Measurements from ENCODE around the gene MFAP3.
"Not testable (repeated sequence)": the region's sequence is repeated elsewhere in the genome, so short reads cannot be mapped to it uniquely, and the experiment has no call there.

Gene MFAP3

DNA sequence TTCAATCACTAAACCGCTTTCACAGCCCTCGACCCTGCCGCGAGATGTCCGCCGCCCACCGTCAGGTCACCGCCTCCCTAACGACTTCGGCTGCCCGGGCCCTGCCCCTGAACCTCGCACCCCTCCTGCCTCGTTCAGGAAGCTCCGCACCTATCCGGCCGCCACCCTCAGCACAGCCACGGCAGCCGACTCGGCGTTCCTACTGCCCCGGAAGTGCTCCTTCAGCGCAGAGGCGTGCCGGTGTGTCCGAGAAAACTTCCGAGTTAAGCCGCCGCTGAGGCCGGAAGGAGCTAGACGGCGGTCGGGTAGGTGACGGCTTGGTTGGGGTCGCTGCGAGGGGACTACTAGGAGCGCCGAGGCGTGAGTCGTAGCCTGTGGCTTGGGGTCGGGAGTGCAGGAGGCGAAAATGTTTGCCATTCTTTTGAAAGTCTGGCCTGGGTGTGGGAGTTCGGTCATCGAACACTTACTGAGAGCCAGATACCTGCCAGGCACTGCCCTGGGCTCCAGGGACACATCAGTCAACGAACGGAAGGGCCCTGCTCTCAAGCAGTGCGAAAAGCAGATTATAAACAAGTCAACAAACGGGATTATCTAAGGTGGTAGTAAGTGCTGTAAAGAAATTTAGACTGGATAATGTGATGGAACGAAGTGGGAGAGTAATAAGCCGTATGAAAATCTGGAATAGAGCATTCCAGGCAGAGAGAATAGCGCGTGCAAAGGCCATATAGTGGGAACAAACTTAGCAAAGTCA lies at the start of gene MFAP3, which contains the start of gene FAM114A2:
TSS of gene MFAP3 (plus strand) at position 261 of the 751 bp plus-strand sequence. CDS start 10,756 bp downstream, outside the sequence.
TSS of gene FAM114A2 (minus strand) at position 204 of the 751 bp plus-strand sequence. CDS start 3,957 bp downstream, outside the sequence.
- DNase-seq: peak; percentile 5 to 50

DNA sequence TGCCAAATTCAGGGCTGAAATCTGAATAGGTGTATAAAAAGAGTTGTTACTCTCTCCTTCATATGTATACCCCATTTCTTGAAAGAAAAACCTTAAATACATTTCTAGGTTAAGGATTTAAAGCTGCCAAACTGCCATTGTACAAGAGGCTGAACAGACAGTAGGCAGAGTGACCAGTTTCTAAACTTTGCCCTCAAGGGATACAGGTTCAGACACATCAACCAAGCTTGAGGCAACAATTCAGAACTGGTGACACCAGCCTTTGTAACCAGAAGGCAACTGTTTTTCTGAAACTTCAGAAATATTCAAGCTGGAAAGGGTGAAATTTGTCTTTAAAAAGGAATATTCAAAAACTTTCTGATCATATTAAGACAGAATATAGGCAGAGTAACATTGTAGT lies 47.6 kb upstream of the MFAP3 start:
- no peak for DNase-seq

DNA sequence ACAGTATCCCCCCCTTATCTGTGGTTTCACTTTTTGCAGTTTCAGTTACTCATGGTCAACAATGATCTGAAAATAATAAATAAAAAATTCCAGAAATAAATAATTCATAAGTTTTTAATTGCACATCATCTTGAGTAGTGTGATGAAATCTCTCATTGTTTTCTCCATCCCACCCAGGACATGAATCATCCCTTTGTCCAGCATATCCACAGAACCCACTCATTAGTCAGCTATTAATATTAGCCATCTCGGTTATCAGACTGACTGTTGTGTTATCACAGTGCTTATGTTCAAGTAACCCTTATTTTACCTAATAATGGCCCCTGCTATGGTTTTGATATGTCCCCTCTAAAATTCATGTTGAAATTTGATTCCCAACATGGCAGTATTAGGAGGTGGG lies 40.8 kb upstream of the MFAP3 start:
- no peak for DNase-seq

- DNase-seq: no peak
Measured at GRCh38 chr5:153998768-153999167, 40.0 kb upstream of the MFAP3 start.

- no peak for DNase-seq
Measured at GRCh38 chr5:153999995-154000394, 38.8 kb upstream of the MFAP3 start.

GRCh38 chr5:154000703-154001102 lies 38.1 kb upstream of the MFAP3 start:
- DNase-seq: no peak

- no peak for DNase-seq
Measured at GRCh38 chr5:154002093-154002492, 36.7 kb upstream of the MFAP3 start.

GRCh38 chr5:154002511-154003020 lies 36.2 kb upstream of the MFAP3 start:
- DNase-seq: no peak

DNA sequence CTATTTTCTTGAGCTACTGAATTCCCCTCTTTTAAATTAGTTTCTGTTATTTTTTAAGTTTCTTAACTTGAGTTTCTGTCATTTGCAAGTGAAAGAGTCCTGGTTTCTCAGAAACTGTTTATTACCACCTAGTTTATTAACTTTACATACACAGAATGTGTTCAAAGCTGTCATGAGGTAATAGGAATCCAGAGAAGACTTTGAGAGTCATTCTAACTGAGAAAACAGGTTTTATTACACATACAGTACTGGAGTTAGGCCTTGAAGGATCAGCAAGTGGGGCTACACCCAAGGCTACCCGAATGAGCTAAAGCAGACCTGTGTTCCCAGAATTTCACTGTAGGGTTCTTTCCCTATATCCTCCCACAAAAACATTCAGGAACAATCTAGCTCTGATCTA lies 33.1 kb upstream of the MFAP3 start:
- DNase-seq: no peak

DNA sequence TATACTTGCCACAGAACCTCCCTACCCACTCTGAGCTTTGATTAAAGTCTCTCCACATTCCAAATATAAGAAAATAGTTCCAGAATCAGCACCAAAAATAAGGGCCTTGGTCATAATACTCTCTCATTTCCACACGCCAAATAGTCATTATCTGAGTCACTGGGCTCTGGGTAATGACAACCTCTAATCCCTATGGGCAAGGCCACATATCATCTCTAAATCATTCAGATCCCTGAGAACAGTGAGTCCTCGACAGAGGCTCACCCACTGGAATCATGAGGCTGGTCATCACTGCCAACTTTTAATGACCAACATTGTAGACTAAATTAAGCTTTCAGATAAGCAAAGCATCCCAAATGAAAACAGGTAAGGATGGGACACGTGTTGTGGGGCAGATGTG lies 28.1 kb upstream of the MFAP3 start:
- no peak for DNase-seq

- DNase-seq: no peak
Measured at GRCh38 chr5:154015071-154015693, 23.6 kb upstream of the MFAP3 start.

- DNase-seq: not testable (repeated sequence)
Measured at GRCh38 chr5:154018919-154019318, 19.8 kb upstream of the MFAP3 start.

- no peak for DNase-seq
Measured at GRCh38 chr5:154025951-154026350, 12.8 kb upstream of the MFAP3 start.

- no peak for DNase-seq
Measured at GRCh38 chr5:154031937-154032489, 6.8 kb upstream of the MFAP3 start.

GRCh38 chr5:154034944-154035343 lies 3.8 kb upstream of the MFAP3 start:
- DNase-seq: no peak

DNA sequence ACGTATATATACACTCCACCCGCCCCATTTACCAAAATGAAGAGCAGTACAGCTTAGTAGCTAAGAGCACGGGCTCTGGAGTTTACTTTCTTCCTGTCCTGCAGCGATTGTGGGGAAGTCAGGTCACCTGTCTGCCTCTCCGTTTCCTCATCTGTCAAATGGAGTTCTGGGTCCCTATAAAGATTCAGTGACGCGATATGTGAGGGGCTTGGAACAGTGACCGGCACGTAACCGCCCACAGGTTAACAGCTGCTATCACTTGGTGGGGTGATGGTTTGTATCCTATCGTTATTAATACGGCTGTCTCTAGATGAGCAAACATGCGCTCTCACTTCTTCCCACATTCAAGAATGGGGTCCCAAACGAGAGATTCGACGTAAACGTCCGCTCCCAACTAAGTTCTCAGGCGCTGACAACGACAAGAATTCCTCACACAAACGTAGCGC lies 483 bp upstream of the MFAP3 start:
- no peak for DNase-seq

DNA sequence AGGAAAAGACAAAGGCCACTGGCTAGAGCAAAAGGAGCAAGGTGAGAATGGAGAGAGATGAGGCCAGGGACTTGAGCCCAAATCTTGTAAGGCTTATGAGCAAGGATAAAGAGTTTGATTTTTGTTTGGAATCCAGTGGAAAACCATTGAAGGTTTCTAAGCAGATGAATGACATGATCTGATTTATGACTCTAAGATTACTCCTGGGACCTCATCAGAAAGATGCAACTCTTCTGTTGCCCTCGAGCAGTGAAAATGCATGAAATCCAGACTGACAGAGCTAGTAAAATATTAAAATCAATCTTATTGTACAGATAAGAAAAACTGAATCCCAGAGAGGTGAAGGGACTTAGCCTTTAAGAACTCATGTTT lies 677 bp downstream of the MFAP3 start:
- DNase-seq: no peak

GRCh38 chr5:154042766-154043165 lies 4.0 kb downstream of the MFAP3 start:
- no peak for DNase-seq

DNA sequence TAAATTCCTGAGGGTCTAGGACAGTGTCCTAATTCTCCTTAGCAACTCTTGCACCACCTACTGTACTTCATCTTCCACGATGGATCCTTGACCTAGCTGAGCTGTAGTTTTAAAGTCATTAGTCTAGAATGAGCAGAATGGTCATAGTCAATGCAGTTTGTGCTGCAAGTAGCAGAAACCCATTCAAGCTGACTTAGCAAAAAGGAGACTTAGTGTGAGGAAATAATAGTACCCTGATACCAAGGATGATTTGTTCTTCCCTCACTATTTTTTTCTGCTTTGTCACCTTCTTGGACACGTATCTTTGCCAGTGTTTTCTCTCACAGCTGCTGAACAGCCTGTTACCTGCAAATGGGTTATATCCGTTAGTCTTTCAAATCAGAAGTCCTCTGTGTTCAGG lies 5.3 kb downstream of the MFAP3 start:
- no peak for DNase-seq

- no peak for DNase-seq
Measured at GRCh38 chr5:154044581-154044980, 5.8 kb downstream of the MFAP3 start.

DNA sequence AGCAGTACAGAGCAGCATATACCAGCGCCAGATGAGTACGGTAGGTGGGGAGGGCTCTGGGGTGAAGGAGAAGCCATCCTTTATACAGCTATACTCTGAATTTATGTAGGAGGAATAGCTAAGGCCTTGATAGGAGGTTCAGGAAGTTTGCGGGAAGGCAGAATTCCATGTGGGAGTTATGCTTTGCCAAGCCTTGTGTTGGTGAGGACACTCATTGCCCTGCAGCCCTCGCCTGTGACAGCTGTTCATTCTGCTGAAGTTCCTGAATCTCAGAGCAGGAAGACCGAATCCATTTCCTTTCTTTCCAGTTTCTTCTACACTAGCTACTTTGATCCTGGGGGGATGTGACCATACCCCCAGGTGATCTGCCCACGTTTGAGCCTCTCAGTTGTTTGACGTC lies 7.7 kb downstream of the MFAP3 start:
- no peak for DNase-seq

DNA sequence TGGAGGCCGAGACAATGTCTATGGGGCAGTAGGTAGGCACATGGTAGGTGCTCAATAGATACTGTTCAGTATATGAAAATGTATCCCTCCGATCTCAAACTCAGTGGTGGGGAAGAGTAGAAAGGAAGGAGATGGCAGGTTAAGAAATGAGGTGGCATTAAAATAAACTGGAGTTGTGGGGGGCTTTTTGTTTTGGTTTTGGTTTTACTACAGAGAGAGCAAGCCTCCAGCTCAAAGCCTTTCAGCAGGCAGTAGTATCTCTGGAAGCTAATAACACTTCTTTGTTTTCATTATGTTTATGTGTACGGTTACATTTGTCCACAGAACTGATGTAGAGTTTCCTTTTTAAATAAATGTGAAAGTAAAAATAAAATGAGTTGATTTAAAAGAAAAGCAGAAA lies 8.6 kb downstream of the MFAP3 start:
- no peak for DNase-seq

- no peak for DNase-seq
Measured at GRCh38 chr5:154049636-154050035, 10.9 kb downstream of the MFAP3 start.

DNA sequence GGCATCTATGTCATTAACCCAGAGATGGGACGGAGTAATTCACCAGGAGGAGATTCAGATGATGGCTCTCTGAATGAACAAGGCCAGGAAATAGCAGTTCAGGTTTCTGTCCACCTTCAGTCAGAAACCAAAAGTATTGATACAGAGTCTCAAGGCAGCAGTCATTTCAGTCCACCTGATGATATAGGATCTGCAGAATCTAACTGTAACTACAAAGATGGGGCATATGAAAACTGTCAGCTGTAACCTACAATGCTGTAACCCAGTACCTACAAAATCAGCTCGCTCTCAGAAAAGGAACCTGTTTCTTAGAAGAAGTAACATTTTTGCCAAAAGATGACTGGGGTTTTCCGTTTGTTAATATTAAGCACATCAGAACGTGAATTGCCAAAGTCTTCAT lies 14.7 kb downstream of the MFAP3 start:
- DNase-seq: no peak

Measured in cerebellar nuclear complex (tissue), 1 donor.